Stimulated activated CD8-positive, alpha-beta memory T cell treated with anti-CD3 and anti-CD28 coated beads, Interleukin-12 subunit alpha, Interleukin-12 subunit beta, amount 100 ng/mL, for 24 hours (primary cell): ENCODE data around the gene FRZB.

ENCODE experiments used
- DNase-seq: peaks from one replicate; pipeline ENCODE4 v3.0.0-alpha.2; 2020; ENCODE audit errors: extremely low read depth

Gene FRZB

GRCh38 chr2:182792441-182792840 lies 74.0 kb downstream of the FRZB start:
- DNase-seq, result no peak

GRCh38 chr2:182784777-182785176 lies 81.7 kb downstream of the FRZB start:
- no peak for DNase-seq

- no peak for DNase-seq
Observed at GRCh38 chr2:182784058-182784706, 82.3 kb downstream of the FRZB start.
